NCI-H1694 treated with DMSO at 0.1 percent for 48 hours (cell line): ENCODE data around the gene RELCH.

Source experiments
- DNase-seq: peaks from one replicate; lab custom pipeline; 2025; lab: John Stamatoyannopoulos, UW

The RELCH gene

DNA sequence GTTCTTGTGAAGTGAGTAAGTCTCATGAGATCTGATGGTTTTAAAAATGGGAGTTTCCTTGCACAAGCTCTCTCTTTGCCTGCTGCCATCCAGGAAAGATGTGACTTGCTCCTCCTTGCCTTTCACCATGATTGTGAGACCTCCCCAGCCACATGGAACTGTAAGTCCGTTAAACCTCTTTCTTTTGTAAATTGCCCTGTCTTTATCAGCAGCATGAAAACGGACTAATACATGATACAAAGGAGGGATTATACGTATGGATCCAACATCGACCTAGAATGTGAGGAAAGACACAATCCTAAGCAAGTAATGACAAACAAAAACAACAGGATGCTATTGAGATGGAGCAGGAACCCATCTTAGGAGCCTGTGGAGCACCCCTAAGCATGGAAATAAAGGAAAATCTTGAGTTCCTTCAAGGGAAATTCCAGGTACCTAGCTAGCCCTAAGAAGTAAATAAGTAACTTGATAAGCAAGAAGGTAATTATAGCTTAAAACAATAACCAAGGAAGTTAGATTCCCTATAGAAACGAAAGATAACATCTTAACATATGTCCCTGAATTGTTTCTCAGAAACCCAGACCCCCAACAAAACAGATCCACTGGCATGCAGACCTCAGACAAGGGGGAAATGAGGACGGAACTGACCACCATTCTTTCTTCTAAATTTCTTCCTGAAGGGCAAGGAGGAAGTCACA lies 136.6 kb downstream of the RELCH start:
- no peak for DNase-seq

GRCh38 chr18:62324181-62324828 lies 137.2 kb downstream of the RELCH start:
- DNase-seq = no peak

DNA sequence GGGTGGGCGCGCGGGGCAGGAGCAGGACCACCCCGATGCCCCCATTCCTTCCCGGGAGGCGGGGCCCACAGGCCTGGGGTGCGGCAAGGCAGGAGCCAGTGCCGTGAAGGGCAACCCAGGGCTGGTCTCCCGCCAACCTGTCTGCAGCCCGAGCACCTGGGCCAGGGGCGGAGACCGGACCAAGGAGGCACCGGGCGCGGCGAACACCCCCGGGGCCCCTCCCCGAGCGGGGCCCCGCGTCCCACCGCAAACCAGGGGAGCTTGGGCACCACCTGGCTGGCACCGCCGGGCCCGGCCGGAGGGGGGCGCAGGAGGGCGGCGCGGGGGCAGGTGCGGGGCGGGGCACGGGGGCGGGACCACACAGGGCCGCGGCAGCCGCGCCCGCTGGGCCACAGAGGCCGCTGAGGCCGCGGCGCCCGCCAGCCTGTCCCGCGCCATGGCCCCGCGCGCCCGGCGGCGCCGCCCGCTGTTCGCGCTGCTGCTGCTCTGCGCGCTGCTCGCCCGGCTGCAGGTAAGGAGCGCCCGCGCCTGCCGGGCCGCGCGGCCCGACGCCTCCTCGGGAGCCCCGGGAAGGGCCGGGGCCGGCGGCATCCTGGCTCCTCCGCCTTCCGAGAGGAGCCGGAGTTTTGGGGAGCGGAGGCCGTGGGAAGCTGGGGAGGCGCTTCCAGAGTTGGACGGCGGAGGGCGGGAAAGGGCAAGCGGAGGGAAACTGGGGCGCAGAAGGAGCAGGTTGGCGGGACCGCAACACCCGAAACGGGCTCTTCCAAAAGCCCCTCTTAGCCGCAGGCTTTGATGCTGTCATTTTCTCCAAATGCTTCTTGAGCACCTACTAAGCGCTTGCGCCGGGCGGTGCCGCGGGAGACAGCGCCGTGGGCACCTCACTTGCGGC lies 138.1 kb downstream of the RELCH start, which contains the start of gene TNFRSF11A:
Gene TNFRSF11A, plus strand, starts transcription at position 394 of the 889 bp plus-strand sequence. Its CDS starts 43 bp downstream, at position 437.
- DNase-seq = peak; percentile 23

- no peak for DNase-seq
Measured at GRCh38 chr18:62325806-62326645, 139.0 kb downstream of the RELCH start.

GRCh38 chr18:62326646-62327348 lies 139.7 kb downstream of the RELCH start:
- DNase-seq = no peak

DNA sequence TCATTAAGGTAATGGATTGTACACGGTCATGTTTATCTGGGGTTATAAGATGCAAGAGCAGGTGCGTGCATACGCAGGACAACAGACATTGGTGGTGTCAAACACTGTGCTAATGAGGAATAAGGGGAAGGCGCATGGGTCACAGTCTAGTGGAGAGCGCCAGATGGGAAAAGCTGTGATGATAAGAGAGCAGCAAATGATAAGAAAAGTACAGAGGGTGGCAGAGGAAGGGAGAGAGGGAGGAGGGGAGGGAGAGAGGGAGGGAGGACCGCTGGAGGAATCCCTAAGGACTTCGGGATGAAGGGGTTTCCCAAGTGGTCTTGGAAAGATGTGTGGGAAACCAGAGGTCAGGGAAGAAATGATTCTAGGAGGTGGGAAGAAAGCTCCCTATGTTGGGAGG lies 140.9 kb downstream of the RELCH start:
- no peak for DNase-seq

- no peak for DNase-seq
Measured at GRCh38 chr18:62328586-62329525, 141.8 kb downstream of the RELCH start.

GRCh38 chr18:62329691-62330454 lies 142.8 kb downstream of the RELCH start:
- DNase-seq = no peak

DNA sequence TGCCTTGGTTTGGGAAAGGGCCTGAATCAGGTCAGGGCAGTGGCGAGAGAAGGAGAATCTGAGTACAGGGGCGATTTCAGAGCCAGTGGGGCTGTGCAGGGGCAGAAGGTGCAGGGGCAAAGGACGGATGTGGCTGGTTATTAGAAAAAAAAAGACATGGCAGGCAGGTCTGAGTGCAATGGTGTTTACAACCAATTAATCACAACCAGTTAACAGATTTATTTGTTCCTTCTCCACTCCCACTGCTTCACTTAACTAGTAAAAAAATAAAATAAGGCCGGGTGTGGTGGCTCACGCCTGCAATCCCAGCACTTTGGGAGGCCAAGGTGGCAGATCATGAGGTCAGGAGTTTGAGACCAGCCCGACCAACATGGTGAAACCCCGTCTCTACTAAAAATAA lies 143.6 kb downstream of the RELCH start:
- DNase-seq = no peak

GRCh38 chr18:62331581-62332356 lies 144.7 kb downstream of the RELCH start:
- DNase-seq = no peak

DNA sequence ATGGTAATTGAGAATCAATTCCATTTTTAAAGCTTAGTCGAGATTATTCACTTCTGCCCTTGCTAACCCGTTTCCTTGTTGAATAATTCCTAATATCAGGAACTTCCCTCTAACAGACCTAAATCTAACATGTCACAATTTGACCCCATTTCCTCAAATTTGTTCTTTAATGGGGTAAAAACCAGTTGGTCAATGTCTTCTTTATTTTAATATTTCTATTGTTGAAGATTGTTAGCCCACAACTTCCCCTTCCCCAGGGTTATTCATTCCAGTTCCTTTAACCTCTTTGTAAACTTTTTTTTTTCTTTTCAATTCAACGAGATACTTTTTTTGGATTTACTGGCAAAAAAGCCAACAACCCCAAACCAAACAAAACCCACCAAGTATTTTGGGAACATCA lies 145.4 kb downstream of the RELCH start:
- DNase-seq = no peak

DNA sequence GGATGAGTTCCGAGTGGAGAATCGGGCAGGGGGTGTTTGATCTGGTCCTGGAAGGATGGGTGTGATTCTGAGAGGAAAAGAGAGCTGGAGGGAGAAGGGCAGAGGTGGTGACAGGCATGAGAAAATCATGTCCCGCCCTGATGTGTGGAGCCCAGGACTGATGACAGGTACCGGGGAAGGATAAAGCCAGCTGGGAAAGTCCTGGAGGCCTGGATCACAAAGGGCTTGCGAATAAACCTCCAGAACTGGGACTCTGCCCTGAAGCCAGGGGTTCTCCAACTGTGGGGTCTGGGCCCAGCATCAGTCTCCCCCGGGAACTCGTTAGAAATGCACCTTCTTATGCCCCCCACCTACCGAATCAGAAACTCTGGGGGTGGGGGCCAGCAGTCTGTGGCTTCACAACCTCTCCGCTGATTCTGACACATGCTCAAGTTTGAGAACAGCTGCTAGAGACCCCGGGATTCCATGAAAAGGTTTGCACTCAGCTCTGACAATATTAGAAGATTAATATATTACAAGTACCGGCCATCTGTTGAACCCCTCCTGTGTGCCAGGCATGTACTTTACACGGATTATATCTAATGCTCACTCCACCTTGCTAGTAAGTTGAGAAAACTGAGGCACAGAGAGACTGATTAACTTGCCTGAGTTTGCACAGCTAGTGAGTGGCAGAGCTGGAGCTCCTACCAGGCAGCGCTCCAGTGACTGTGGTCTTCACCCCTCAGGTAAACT lies 146.1 kb downstream of the RELCH start:
- peak; percentile 16 for DNase-seq

DNA sequence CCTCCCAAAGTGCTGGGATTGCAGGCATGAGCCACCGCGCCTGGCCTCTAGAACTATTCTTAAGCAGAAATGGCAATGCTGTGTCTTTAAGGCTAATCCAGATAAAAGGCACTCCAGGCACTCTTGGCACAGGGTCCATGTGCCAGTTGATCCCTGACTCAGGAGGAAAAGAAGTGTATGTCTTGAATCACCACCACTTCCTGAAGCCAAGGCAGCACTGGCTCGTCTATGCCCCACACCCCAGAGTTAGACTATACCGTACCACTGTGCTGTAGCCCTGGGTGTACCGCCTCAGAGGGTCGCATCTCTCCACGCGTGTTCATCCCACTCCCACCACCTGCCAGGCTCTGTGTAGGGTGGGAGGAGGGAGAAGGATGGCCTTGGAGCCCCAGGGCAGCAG lies 147.1 kb downstream of the RELCH start:
- DNase-seq = no peak

GRCh38 chr18:62335494-62335893 lies 148.4 kb downstream of the RELCH start:
- DNase-seq = no peak

DNA sequence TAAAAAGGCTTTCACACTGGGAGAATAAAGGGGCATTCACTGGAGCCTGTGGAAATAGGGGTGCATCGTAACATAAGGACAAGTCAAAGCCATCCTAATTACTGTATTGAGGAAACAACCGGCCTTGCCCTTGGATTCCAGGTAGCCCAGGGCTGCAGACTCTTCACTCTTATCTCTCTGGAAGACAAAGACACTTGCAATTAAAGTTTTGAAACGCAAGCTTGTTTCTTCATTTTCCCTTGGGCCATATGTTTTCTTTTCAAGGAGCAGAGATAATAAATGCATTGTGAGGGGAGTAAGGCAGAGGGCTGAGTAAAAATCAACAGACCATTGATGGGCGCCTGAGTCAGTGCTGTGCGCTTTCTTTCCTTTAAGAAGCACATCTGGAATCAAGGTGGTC lies 149.6 kb downstream of the RELCH start:
- no peak for DNase-seq

GRCh38 chr18:62337336-62337735 lies 150.3 kb downstream of the RELCH start:
- no peak for DNase-seq

DNA sequence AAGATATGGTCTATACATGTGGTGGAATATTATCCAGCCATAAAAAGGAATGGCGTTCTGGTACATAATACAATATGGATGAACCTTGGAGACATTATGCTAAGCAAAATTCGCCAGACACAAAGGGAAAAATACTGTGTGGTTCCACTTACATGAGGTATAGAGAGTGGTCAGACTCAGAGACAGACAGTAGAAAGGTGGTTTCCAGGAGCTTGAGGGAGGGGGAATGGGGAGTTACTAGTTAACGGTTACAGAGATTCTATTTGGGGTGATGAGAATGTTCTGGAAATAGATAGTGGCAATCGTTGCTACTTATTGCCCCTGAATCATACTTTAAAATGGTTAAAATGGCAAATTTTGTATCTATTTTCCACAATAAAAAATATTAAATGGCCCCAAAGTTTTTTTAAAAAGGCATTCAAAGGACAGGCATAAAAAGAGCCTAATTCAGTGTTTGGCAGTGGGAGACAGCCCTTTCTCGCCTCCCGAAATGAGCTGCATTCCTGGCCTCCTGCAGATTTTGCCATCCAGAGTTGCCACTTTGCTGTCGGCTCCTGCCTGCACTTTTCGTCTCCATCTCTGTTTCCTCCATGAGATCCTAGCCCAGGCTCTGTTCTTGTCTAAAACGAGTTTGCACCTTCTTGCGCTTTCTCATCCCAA lies 151.5 kb downstream of the RELCH start:
- DNase-seq = no peak
